Esophagus squamous epithelium (tissue), 4 donors: Measurements from ENCODE around the gene SYNE3.

Experiments used
- POLR2A ChIP-seq, 4 donors: fragments of 450-650 bp; IDR thresholded peaks; one replicate each; pipeline ENCODE4 v1.6.1; 2017; ENCODE audit warnings: antibody characterized with exemption in 4 of 4, mild to moderate bottlenecking in 4 of 4, moderate library complexity in 3 of 4
- TF ChIP-seq, protein P1 (sequence below), 6 experiments: fragments of 450-650 bp in 4 of 6; fragments of 200-600 bp in 2 of 6; sonication (generic) in 2 of 6; IDR thresholded peaks; one replicate each; pipeline ENCODE4 v1.5.1; 2016 to 2019; ENCODE audit warnings: antibody characterized with exemption in 6 of 6, mild to moderate bottlenecking in 4 of 6, moderate library complexity in 4 of 6

GRCh38 chr14:95481391-95482022 is 34.9 kb downstream of the SYNE3 start:
- no peak for TF ChIP-seq POLR2A (IDR thresholded peaks at IDR 0.05)
- TF ChIP-seq, protein P1, sequence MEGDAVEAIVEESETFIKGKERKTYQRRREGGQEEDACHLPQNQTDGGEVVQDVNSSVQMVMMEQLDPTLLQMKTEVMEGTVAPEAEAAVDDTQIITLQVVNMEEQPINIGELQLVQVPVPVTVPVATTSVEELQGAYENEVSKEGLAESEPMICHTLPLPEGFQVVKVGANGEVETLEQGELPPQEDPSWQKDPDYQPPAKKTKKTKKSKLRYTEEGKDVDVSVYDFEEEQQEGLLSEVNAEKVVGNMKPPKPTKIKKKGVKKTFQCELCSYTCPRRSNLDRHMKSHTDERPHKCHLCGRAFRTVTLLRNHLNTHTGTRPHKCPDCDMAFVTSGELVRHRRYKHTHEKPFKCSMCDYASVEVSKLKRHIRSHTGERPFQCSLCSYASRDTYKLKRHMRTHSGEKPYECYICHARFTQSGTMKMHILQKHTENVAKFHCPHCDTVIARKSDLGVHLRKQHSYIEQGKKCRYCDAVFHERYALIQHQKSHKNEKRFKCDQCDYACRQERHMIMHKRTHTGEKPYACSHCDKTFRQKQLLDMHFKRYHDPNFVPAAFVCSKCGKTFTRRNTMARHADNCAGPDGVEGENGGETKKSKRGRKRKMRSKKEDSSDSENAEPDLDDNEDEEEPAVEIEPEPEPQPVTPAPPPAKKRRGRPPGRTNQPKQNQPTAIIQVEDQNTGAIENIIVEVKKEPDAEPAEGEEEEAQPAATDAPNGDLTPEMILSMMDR (IDR thresholded peaks at IDR 0.05) = no peak
